HG02973 (cell line): Measurements from ENCODE around the gene TMCO1.
A peak's percentile ranks its signal among the peaks of the same experiment; 100 is the strongest.
"Not testable (repeated sequence)": the region's sequence is repeated elsewhere in the genome, so short reads cannot be mapped to it uniquely, and the experiment has no call there.

Source experiments
- ATAC-seq: cut with Tn5 transposase; IDR thresholded peaks from one replicate; pipeline ENCODE4 v1.9.1; 2021; ENCODE audit warnings: moderate library complexity; ENCODE audit not compliant: unreplicated experiment

Gene TMCO1, protein sequence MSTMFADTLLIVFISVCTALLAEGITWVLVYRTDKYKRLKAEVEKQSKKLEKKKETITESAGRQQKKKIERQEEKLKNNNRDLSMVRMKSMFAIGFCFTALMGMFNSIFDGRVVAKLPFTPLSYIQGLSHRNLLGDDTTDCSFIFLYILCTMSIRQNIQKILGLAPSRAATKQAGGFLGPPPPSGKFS

DNA sequence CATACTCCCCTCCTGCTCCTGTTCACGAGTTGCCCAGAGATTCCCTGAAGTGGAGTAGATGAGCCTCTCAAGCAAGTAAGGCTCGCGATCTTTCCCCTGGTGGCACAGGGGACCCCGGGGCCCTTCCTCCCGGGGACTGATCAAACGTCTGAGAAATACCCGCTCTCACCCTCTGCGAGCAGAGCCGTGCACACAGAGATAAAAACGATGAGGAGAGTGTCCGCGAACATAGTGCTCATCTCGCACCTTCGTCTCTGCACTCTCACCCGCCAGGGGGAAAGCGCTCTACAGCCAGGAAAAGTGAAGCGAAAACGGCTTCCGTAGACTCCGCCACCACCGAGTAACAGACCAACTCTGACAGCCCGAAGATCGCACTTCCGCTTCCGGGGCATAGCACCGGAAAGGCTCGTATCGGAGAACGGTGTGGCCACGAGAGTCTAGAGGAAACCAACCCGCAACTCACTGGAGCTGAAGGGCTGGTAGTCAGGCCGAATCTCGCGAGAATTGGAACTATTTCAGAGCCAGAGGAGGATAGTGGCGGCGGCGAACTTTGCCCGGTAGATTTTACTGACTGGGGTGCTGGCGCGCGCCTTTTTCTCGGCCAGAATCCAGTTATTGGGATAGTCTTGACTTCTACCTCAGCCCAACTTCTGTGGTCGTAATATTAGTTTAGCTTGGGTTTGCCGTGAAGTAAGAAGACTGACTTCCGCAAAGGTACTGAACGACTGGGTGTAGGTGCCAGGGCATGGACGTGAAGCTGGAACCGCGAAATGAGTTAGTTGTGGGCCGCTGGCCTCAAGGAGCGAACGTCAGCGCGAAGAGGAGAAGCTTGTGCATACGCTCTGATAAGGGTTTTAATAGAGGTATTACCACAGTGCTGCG is at the start of gene TMCO1:
TSS of gene TMCO1 (minus strand) at position 356 of the 882 bp plus-strand sequence. CDS start at position 239, 117 bp downstream.
- peak; percentile 99 for ATAC-seq

- no peak for ATAC-seq
Observed at GRCh38 chr1:165816826-165817497, 48.3 kb upstream of the TMCO1 start.

DNA sequence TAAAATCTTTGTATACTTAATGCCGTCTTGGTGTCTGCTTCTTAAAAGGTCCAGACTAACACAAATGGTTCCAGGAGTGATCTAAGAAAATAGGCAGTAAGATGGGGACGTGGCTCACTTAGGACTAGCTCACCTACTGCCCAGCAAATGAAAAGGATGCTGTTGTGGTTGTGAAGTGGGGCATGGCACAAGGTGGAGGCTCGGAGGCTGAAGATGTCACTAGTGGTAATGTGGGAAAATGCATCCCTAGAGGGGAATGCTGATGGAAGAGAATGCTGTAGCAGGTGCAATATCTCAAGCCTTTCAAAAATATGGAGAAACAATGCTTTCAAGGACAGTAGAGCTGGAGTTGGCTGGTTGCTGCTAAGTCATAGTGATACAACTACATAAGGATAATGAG is 47.5 kb upstream of the TMCO1 start:
- ATAC-seq: no peak

DNA sequence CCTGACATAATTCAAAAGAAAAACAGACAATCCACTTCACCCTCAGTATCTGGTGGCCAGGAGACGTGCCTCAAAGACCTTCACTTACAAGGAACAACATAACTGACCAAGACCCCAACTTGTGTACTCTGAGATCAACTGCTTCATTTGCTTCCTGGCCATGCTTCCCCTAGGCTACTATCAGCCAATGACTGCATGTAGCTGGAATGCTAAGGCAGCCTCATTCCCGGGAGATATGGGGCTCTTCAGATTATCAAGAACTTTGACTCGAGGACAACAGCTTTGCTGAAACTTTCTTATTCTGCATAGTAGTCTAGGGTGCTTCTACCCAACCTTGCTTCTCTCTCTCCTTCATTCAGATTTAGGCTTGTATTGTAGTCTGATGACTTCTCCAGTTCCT is 47.1 kb upstream of the TMCO1 start:
- ATAC-seq: no peak

DNA sequence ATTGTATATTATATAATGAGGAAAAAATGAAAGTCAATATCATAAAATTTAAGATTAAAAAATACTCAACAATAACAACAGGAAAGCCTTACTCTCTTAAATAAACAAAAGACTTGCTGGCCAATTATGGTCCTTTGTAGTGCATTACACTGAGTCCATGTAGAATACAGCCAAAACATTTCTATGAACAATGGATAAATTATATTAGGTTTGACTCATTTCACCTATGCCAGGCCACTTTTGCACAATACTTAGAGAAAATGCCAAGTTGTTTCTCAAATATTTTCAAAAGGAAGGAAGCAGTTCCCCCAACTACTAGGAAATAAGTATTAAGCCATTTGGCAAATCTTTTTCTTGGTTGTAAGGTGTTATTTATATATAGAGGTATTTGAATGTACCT is 38.9 kb upstream of the TMCO1 start:
- ATAC-seq: no peak

DNA sequence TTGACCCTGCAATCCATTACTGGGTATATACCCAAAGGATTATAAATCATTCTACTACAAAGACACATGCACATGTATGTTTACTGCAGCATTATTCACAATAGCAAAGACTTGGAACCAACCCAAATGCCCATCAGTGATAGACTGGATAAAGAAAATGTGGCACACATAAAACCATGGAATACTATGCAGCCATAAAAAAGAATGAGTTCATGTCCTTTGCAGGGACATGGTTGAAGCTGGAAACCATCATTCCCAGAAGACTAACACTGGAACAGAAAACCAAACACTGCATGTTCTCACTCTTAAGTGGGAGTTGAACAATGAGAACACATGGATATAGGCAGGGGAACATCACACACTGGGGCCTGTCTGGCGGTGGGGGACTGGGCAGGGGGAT is 35.8 kb upstream of the TMCO1 start:
- not testable (repeated sequence) for ATAC-seq

DNA sequence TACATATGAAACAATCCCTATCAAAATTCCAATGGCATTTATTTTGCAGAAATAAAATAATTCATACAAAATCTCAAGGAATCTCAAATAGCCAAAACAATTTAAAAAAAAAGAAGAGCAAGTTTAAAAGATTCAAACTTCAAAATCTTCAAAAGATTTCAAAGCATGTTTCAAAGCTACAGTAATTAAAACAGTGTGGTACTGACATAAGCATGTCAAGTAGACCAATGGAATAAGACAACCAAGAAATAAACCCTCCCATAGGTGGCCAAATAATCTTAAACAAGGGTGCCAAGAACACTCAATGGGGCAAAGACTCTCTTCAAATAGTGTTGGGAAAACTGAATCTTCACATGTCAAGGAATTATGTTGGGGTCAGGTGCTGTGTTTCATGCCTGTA is 30.7 kb upstream of the TMCO1 start:
- no peak for ATAC-seq

- no peak for ATAC-seq
Observed at GRCh38 chr1:165795894-165796293, 27.2 kb upstream of the TMCO1 start.

DNA sequence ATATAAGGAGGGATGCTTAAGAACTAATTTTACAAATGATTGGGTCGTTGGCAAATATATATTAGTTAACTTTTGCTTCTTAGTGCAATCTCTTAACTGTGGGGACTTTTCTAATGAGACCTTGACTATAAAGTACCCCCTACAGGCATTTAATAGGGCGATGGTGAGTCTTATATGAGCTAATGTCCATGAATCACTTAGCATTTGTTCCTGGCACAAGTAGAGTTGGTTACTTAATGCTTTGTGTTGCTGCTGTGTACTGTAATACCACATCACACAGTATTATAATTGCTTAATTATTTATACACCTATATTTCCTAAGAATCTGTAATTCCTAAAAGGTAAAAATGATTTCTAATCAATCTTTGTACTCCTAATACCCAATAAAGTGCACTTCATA is 25.3 kb upstream of the TMCO1 start:
- ATAC-seq: no peak

GRCh38 chr1:165787741-165788140 is 19.1 kb upstream of the TMCO1 start:
- no peak for ATAC-seq

- not testable (repeated sequence) for ATAC-seq
Observed at GRCh38 chr1:165783519-165783918, 14.9 kb upstream of the TMCO1 start.

GRCh38 chr1:165778197-165778596 is 9.5 kb upstream of the TMCO1 start:
- ATAC-seq: not testable (repeated sequence)

DNA sequence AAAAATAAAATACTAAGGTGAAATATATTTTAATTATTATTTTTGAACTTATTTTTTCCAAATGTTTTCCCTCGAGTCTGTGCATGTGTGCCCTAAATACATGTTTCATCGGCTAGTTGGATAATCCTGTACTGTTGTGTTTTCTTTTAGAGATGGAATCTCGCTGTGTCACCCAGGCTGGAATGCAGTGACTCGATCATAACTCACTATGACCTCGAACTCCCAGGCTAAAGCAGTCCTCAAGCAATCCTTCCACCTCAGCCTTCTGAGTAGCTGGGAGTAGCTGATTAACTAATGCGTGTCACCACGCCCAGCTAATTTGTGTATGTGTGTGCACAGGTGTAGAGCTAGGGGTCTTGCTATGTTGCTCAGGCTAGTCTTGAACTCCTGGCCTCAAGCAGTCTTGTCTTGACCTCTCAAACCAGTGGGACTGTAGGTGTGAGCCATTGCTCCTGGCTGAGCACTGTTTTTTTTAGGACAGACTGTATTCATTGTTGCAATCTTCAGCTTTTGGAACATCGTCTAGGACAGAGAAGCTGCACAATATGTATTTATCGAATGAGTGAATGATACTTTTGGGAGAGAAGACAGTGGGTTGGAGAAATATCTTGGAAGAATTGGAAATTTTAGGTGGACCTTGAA is 4.8 kb upstream of the TMCO1 start:
- no peak for ATAC-seq

DNA sequence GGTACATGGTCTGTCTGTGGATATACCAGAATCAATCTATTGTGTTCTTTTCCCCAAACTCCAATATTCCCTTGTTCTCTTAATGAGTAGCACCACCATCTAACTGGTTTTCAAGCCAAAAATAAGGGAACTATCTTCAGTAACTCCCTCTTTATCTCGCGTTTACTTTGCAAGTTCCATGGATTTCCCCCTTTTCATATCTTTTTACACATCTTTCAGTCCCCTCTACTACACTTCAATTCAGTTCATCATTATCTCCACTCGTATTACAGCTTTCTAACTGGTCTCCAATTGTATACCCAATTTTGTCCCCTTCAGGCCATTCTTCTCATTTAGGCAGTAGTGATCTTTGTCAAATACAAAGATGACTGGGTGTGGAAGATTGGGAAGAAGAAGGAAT is 4.1 kb upstream of the TMCO1 start:
- no peak for ATAC-seq

- no peak for ATAC-seq
Observed at GRCh38 chr1:165764277-165764676, 4.4 kb downstream of the TMCO1 start.

DNA sequence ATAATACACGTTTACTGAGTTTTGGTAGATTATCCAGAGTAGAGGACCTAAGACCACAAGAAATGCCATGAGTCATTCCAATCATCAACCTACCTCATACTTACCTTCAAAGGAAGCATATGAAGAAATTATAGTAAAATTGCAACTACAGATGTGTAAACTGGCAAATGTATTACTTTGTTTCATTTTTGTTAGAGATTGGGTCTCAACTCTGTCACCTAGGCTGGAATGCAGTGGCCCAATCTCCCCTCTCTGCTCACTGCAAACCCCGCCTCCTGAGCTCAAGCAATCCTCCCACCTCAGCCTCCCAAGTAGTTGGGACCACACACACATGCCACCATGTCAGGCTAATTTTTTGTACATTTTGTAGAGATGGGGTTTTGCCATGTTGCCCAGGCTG is 5.2 kb downstream of the TMCO1 start:
- no peak for ATAC-seq

DNA sequence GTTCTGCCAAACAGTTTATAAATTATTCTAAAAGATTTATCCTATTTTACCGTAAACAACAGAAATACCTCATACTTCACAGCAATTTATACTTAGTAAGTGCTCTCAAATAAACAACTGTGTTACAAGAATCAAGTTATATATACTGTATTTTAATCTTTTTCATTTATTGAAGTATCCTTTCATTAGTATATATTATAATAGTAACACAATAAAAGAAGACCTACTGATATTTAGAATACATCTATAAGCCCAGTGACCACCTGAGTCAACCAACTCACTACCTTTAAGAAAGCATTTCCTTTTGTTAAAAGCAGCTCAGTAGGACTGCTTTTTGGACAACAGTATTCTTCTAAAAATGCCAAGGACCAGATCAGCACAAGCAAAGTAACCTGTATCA is 5.9 kb downstream of the TMCO1 start:
- ATAC-seq: no peak

- ATAC-seq: no peak
Observed at GRCh38 chr1:165759095-165759494, 9.6 kb downstream of the TMCO1 start.

- ATAC-seq: no peak
Observed at GRCh38 chr1:165755393-165756010, 13.2 kb downstream of the TMCO1 start.

- peak; percentile 73 for ATAC-seq
Observed at GRCh38 chr1:165753934-165754333, 14.7 kb downstream of the TMCO1 start.

DNA sequence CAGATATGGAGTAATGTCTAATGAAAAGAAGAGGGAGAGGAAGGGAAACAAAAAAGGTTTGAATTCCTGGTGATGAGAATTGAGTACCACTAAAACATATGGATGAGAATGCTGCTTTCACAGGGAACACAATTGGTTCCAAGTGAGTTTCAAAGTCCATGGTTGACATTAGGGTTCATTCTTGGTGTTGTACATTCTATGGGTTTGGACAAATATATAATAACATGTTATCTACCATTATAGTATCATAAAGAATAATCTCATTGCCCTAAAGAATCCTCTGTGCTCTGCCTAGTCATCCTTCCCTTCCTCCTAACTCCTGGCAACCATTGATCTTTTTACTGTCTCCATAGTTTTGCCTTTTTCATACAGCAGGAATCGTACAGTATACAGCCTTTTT is 20.1 kb downstream of the TMCO1 start:
- ATAC-seq: no peak
